C4-2B (cell line): ENCODE results near the gene PSEN1.

ENCODE experiments used
- ZFX ChIP-seq: fragments of 450-650 bp; IDR thresholded peaks from 2 replicates; pipeline ENCODE4 v1.6.1; 2017
- TF ChIP-seq, protein P1 (sequence below): fragments of 450-650 bp; conservative IDR thresholded peaks from 2 replicates; pipeline ENCODE4 v1.5.1; 2017; ENCODE audit warnings: mild to moderate bottlenecking

DNA sequence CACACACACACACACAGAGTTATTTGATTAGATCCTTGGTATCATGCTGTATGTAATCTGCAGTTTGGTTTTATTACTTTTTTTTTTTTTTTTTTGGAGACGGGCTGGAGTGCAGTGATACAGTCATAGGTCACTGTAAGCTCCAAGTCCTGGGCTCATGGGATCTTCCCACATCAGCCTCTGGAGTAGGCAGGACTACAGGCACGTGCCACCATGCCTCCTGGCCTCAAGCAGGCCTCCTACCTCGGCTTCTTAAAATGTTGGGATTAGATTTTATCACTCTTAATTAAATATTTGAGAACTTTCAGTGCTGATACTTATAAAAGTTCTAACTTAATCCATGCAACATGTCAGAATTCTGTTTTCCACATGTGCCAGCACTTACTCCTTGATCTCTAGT lies 31.3 kb upstream of the PSEN1 start:
- TF ChIP-seq, protein P1, sequence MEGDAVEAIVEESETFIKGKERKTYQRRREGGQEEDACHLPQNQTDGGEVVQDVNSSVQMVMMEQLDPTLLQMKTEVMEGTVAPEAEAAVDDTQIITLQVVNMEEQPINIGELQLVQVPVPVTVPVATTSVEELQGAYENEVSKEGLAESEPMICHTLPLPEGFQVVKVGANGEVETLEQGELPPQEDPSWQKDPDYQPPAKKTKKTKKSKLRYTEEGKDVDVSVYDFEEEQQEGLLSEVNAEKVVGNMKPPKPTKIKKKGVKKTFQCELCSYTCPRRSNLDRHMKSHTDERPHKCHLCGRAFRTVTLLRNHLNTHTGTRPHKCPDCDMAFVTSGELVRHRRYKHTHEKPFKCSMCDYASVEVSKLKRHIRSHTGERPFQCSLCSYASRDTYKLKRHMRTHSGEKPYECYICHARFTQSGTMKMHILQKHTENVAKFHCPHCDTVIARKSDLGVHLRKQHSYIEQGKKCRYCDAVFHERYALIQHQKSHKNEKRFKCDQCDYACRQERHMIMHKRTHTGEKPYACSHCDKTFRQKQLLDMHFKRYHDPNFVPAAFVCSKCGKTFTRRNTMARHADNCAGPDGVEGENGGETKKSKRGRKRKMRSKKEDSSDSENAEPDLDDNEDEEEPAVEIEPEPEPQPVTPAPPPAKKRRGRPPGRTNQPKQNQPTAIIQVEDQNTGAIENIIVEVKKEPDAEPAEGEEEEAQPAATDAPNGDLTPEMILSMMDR: no peak
- no peak for TF ChIP-seq ZFX
